ENCODE results near the gene OR2T8. TPM values are rescaled to one million over a fixed set of nuclear protein-coding genes. Genes with fewer than 3 reads are reported as not detected.

Gene OR2T8
- total RNA-seq, 1 donor from 2014 or later, result not detected

GRCh38 chr1:247908766-247909165 lies 11.3 kb upstream of the OR2T8 start:
- no peaks in the 10 kb centered on the region for H3K4me1 ChIP-seq (ENCODE audit: insufficient read depth, low read length)
- H4K20me1 ChIP-seq (ENCODE audit: insufficient read depth, low read length), result no peaks in the 10 kb centered on the region
- no peak overlapping the region for H3K4me2 ChIP-seq (ENCODE audit: low read length)
- TF ChIP-seq CTCF (IDR thresholded peaks at IDR 0.05; ENCODE audit: insufficient read depth, low read depth, low read length), result no peak
- TF ChIP-seq EZH2 (IDR thresholded peaks at IDR 0.05; ENCODE audit: insufficient read depth, low read length), result no peak
- Mint-ChIP-seq H3K27ac (ENCODE audit: unreplicated experiment) (no peak overlapping the region), H3K36me3 (ENCODE audit: low read depth, unreplicated experiment) (no peaks in the 10 kb centered on the region), H3K4me3 (ENCODE audit: unreplicated experiment) (no peak overlapping the region), H3K27me3 (ENCODE audit: low read depth, unreplicated experiment) (no peaks in the 10 kb centered on the region), H3K9me3 (ENCODE audit: unreplicated experiment) (peaks cover 3% of the 10 kb centered on the region), H3K4me1 (ENCODE audit: low read depth, unreplicated experiment) (no peaks in the 10 kb centered on the region)
- H3K27me3 ChIP-seq (ENCODE audit: insufficient read depth, low read length), result no peaks in the 10 kb centered on the region
- no peak overlapping the region for H3K4me3 ChIP-seq (ENCODE audit: insufficient read depth, low read depth, low read length)
- no peak overlapping the region for H3K9ac ChIP-seq (ENCODE audit: low read length)
- no peaks in the 10 kb centered on the region for H3K36me3 ChIP-seq (ENCODE audit: insufficient read depth, low read length)
- peaks cover 3% of the 10 kb centered on the region for H3K9me3 ChIP-seq (ENCODE audit: insufficient read depth, low read depth, low read length)
- H3K27ac ChIP-seq (ENCODE audit: low read depth, low read length), result no peak overlapping the region
- no peak overlapping the region for H2AFZ ChIP-seq (ENCODE audit: low read depth, low read length)
- DNase-seq (ENCODE audit: low read depth) (no peak), FAIRE-seq (no peak)
- H3K79me2 ChIP-seq (ENCODE audit: insufficient read depth, low read length), result no peaks in the 10 kb centered on the region

DNA sequence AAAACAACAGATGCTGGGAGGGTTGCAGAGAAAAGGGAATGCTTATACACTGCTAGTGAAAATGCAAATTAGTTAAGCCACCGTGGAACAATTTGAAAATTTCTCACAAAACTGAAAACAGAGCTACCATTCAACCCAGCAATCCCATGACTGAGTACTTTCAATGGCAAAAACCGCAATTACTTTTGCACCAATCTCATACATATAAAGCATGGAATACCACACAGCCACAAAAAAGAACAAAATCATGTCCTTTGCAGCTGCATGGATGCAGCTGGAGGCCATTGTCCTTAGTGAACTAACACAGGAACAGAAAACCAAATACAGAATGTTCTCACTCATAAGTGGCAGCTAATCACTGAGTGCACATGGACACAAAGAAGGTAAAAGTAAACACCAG lies 6.3 kb upstream of the OR2T8 start:
- TF ChIP-seq EZH2 (IDR thresholded peaks at IDR 0.05; ENCODE audit: insufficient read depth, low read length), result no peak
- no peak for TF ChIP-seq CTCF (IDR thresholded peaks at IDR 0.05; ENCODE audit: insufficient read depth, low read depth, low read length)
- Histone ChIP-seq H3K79me2 (ENCODE audit: insufficient read depth, low read length) (no peaks in the 10 kb centered on the region), H3K9me3 (ENCODE audit: insufficient read depth, low read depth, low read length) (peaks cover 3% of the 10 kb centered on the region), H4K20me1 (ENCODE audit: insufficient read depth, low read length) (no peaks in the 10 kb centered on the region), H3K4me2 (ENCODE audit: low read length) (no peak overlapping the region), H3K4me3 (ENCODE audit: insufficient read depth, low read depth, low read length) (no peak overlapping the region), H3K27ac (ENCODE audit: low read depth, low read length) (no peak overlapping the region), H3K9ac (ENCODE audit: low read length) (no peak overlapping the region), H3K27me3 (ENCODE audit: insufficient read depth, low read length) (no peaks in the 10 kb centered on the region), H2AFZ (ENCODE audit: low read depth, low read length) (no peak overlapping the region), H3K36me3 (ENCODE audit: insufficient read depth, low read length) (no peaks in the 10 kb centered on the region), H3K4me1 (ENCODE audit: insufficient read depth, low read length) (no peaks in the 10 kb centered on the region)
- no peak for FAIRE-seq
- H3K27me3 Mint-ChIP-seq (ENCODE audit: low read depth, unreplicated experiment), result no peaks in the 10 kb centered on the region
- H3K9me3 Mint-ChIP-seq (ENCODE audit: unreplicated experiment), result no peaks in the 10 kb centered on the region
- H3K36me3 Mint-ChIP-seq (ENCODE audit: low read depth, unreplicated experiment), result no peaks in the 10 kb centered on the region
- no peak for DNase-seq (ENCODE audit: low read depth)
- no peak overlapping the region for H3K27ac Mint-ChIP-seq (ENCODE audit: unreplicated experiment)
- H3K4me3 Mint-ChIP-seq (ENCODE audit: unreplicated experiment), result no peak overlapping the region
- H3K4me1 Mint-ChIP-seq (ENCODE audit: low read depth, unreplicated experiment), result no peaks in the 10 kb centered on the region

DNA sequence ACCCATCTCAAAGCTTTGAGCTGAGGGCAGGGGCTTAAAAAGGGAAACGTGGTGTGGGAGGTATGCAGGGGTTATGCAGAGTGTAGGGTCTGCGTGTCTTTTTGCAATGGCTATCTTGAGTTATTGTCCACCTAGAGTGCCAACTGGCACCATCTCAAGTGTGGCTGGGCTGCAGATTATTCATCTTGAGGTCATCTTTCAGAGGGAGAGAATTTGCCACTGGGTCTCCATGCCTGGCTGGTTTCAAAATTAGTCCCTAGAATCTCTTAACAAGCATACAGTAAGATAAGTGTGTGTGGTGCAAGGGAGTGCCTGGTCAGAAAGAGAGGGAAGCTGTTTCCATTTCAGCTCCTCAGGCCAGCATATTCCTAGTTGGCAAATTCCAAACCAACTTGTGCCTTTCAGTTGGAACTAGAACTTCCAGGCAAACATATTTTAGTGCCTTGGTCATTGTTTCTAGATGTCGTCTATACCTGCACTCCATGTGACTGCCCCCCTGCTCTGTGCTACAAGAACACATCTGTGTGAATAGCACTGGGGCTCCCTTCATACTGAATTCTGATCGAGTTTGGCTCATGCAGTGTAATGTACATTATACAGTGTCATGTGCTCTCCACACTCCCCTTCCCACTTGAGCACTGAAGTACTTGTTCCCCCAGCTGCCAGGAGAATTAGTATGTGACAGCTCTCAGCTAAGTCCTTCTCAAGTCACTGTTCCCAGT lies 5.0 kb upstream of the OR2T8 start:
- FAIRE-seq (no peak), DNase-seq (ENCODE audit: low read depth) (no peak)
- Histone ChIP-seq H2AFZ (ENCODE audit: low read depth, low read length) (no peak overlapping the region), H3K4me3 (ENCODE audit: insufficient read depth, low read depth, low read length) (no peak overlapping the region), H3K79me2 (ENCODE audit: insufficient read depth, low read length) (no peaks in the 10 kb centered on the region), H4K20me1 (ENCODE audit: insufficient read depth, low read length) (no peaks in the 10 kb centered on the region), H3K4me2 (ENCODE audit: low read length) (no peak overlapping the region), H3K27me3 (ENCODE audit: insufficient read depth, low read length) (no peaks in the 10 kb centered on the region), H3K9ac (ENCODE audit: low read length) (no peak overlapping the region), H3K9me3 (ENCODE audit: insufficient read depth, low read depth, low read length) (peaks cover 3% of the 10 kb centered on the region), H3K36me3 (ENCODE audit: insufficient read depth, low read length) (no peaks in the 10 kb centered on the region), H3K27ac (ENCODE audit: low read depth, low read length) (no peak overlapping the region), H3K4me1 (ENCODE audit: insufficient read depth, low read length) (no peaks in the 10 kb centered on the region)
- no peak for TF ChIP-seq CTCF (IDR thresholded peaks at IDR 0.05; ENCODE audit: insufficient read depth, low read depth, low read length)
- TF ChIP-seq EZH2 (IDR thresholded peaks at IDR 0.05; ENCODE audit: insufficient read depth, low read length), result no peak
- no peaks in the 10 kb centered on the region for H3K4me1 Mint-ChIP-seq (ENCODE audit: low read depth, unreplicated experiment)
- no peaks in the 10 kb centered on the region for H3K9me3 Mint-ChIP-seq (ENCODE audit: unreplicated experiment)
- no peaks in the 10 kb centered on the region for H3K27me3 Mint-ChIP-seq (ENCODE audit: low read depth, unreplicated experiment)
- H3K4me3 Mint-ChIP-seq (ENCODE audit: unreplicated experiment), result no peak overlapping the region
- no peak overlapping the region for H3K27ac Mint-ChIP-seq (ENCODE audit: unreplicated experiment)
- H3K36me3 Mint-ChIP-seq (ENCODE audit: low read depth, unreplicated experiment), result no peaks in the 10 kb centered on the region
